K562 (cell line): ENCODE results near the gene YLPM1. TPM values are rescaled to one million over a fixed set of nuclear protein-coding genes. Genes with fewer than 3 reads are reported as not detected.

ENCODE experiments used
- ARID4B ChIP-seq: sonication (generic); formaldehyde crosslinking; IDR thresholded peaks from 2 replicates; pipeline ENCODE4 v1.8.0; 2022; ENCODE audit warnings: mild to moderate bottlenecking, missing genetic modification reagents
- CAMTA2 ChIP-seq: fragments of 250-450 bp; sonication (Bioruptor Pico); conservative IDR thresholded peaks from 2 replicates; pipeline ENCODE4 v1.5.1; 2022
- CTBP1 ChIP-seq: fragments of 450-650 bp; IDR thresholded peaks from 2 replicates; pipeline ENCODE4 v1.6.1; 2016; ENCODE audit warnings: borderline replicate concordance
- GATAD2B ChIP-seq: fragments of 450-650 bp; IDR thresholded peaks from 2 replicates; pipeline ENCODE4 v1.6.1; 2017; ENCODE audit warnings: mild to moderate bottlenecking, borderline replicate concordance
- KLF16 ChIP-seq: IDR thresholded peaks from 2 replicates; pipeline ENCODE4 v1.6.1; 2016; ENCODE audit warnings: antibody characterized with exemption
- MAX ChIP-seq: sonication (generic); formaldehyde crosslinking; IDR thresholded peaks from 2 replicates; pipeline ENCODE4 v1.9.0; 2022; ENCODE audit warnings: mild to moderate bottlenecking, missing genetic modification reagents
- POLR2G ChIP-seq: fragments of 200-400 bp; formaldehyde crosslinking; IDR thresholded peaks from 2 replicates; pipeline ENCODE4 v1.6.1; 2017; ENCODE audit warnings: low read depth, mild to moderate bottlenecking, antibody characterized with exemption, low read length, moderate library complexity
- PTBP1 ChIP-seq: fragments of 200-400 bp; formaldehyde crosslinking; IDR thresholded peaks from 2 replicates; pipeline ENCODE4 v1.6.1; 2017; ENCODE audit warnings: low read depth, low read length
- RAD21 ChIP-seq, 2 experiments: fragments of 250-450 bp in 1 of 2; fragments of 450-650 bp in 1 of 2; sonication (Bioruptor Pico) in 1 of 2; formaldehyde crosslinking in 1 of 2; IDR thresholded peaks in 1 of 2; conservative IDR thresholded peaks in 1 of 2; 2 replicates each; pipeline versions ENCODE4 v1.4.0 to v1.8.0; 2020 to 2022; ENCODE audit warnings: mild to moderate bottlenecking in 2 of 2, moderate library complexity in 1 of 2
- RBBP5 ChIP-seq: fragments of 200-600 bp; sonication (generic); IDR thresholded peaks from 2 replicates; pipeline ENCODE4 v1.6.1; 2012; ENCODE audit warnings: borderline replicate concordance, mild to moderate bottlenecking, low read length, control low read depth, inconsistent platforms; ENCODE audit not compliant: insufficient read depth, poor library complexity, severe bottlenecking
- RBFOX2 ChIP-seq: fragments of 200-400 bp; formaldehyde crosslinking; IDR thresholded peaks from 2 replicates; pipeline ENCODE4 v1.6.1; 2017; ENCODE audit warnings: low read depth, mild to moderate bottlenecking, low read length, moderate library complexity
- STAT5A ChIP-seq: IDR thresholded peaks from 2 replicates; pipeline ENCODE4 v1.6.1; 2012; ENCODE audit warnings: low read length, inconsistent platforms, borderline replicate concordance
- TFE3 ChIP-seq: fragments of 450-650 bp; formaldehyde crosslinking; IDR thresholded peaks from 2 replicates; pipeline ENCODE4 v1.4.0; 2020; ENCODE audit warnings: mild to moderate bottlenecking, mixed read lengths
- ZFP36 ChIP-seq: fragments of 150-350 bp; IDR thresholded peaks from 2 replicates; pipeline ENCODE4 v1.6.1; 2018; ENCODE audit warnings: low read length, low read depth; ENCODE audit not compliant: partially characterized antibody
- ZNF121 ChIP-seq: sonication (generic); formaldehyde crosslinking; conservative IDR thresholded peaks from 2 replicates; pipeline ENCODE4 v1.8.0; 2022; ENCODE audit warnings: missing genetic modification reagents
- ZNF655 ChIP-seq: fragments of 250-450 bp; sonication (Bioruptor Pico); IDR thresholded peaks from 2 replicates; pipeline ENCODE4 v1.5.0; 2021
- polyA plus RNA-seq, 8 experiments: library from polyadenylated mRNA; depleted of rRNA in 4 of 8; stranded (reverse) in 5 of 8; unstranded in 3 of 8; fragments of >200 nt; fragmentation: Nextera tagmentation in 2 of 8; fragmentation: Illumina TruSeq in 1 of 8; extraction: Ambion mirVana in 2 of 8; extraction: Trizol in 1 of 8; gene quantifications; 2 replicates each; pipeline versions ENCODE4 v1.2.1 to v1.2.3, GENCODE V29; 2011 to 2014; ENCODE audit warnings: inconsistent platforms in 1 of 8, missing spikeins in 1 of 8
- total RNA-seq, 7 experiments: library from RNA; depleted of rRNA in 6 of 7; stranded (reverse); fragments of >200 nt in 6 of 7; fragmentation: Illumina TruSeq in 2 of 7; extraction: Trizol in 2 of 7; gene quantifications; 2 replicates each; pipeline versions ENCODE4 v1.2.1 to v1.2.3, GENCODE V29; 2011 to 2021; ENCODE audit warnings: low replicate concordance in 1 of 7

The YLPM1 gene
- total and polyA plus RNA-seq, 9 of the 15 experiments (the other 6 are each of a cell fraction or from before 2014, with no cell fraction given), result 7.2 to 32.7 (median 14.6) TPM

GRCh38 chr14:74882103-74882920 is 119.2 kb downstream of the YLPM1 start (continued):
- TF ChIP-seq STAT5A (no peak), RBFOX2 (peak; percentile 72), ARID4B (CRISPR knock-in tag) (0 out of 2 replicates have a peak, but pooled peaks have one; percentile 25), GATAD2B (0 out of 2 replicates have a peak, but pooled peaks have one; percentile 6), TFE3 (no peak), ZFP36 (no peak), PTBP1 (no peak), RBBP5 (peak; percentile 87), ZNF121 (CRISPR knock-in tag) (no peak), POLR2G (peak; percentile 7; the same call in 1 of the 2 replicates), CTBP1 (0 out of 2 replicates have a peak, but pooled peaks have one; percentile 8), CAMTA2 (CRISPR knock-in tag) (0 out of 2 replicates have a peak, but pooled peaks have one; percentile 4), ZNF655 (CRISPR knock-in tag) (no peak), RAD21 (CRISPR knock-in tag; conservative IDR thresholded peaks at IDR 0.05 in 1 of 2, IDR thresholded peaks at IDR 0.05 in 1 of 2) (no peak), KLF16 (no peak), MAX (CRISPR knock-in tag) (no peak)
